SH-SY5Y (cell line): ENCODE results near the gene RPP14.

Experiments
- GATA2 ChIP-seq: IDR thresholded peaks from 2 replicates; pipeline ENCODE4 v1.6.1; 2011; ENCODE audit warnings: mild to moderate bottlenecking, low read depth, low read length
- GATA3 ChIP-seq: IDR thresholded peaks from 2 replicates; pipeline ENCODE4 v1.6.1; 2011; ENCODE audit warnings: low read depth, mild to moderate bottlenecking, low read length, moderate library complexity

Gene RPP14

DNA sequence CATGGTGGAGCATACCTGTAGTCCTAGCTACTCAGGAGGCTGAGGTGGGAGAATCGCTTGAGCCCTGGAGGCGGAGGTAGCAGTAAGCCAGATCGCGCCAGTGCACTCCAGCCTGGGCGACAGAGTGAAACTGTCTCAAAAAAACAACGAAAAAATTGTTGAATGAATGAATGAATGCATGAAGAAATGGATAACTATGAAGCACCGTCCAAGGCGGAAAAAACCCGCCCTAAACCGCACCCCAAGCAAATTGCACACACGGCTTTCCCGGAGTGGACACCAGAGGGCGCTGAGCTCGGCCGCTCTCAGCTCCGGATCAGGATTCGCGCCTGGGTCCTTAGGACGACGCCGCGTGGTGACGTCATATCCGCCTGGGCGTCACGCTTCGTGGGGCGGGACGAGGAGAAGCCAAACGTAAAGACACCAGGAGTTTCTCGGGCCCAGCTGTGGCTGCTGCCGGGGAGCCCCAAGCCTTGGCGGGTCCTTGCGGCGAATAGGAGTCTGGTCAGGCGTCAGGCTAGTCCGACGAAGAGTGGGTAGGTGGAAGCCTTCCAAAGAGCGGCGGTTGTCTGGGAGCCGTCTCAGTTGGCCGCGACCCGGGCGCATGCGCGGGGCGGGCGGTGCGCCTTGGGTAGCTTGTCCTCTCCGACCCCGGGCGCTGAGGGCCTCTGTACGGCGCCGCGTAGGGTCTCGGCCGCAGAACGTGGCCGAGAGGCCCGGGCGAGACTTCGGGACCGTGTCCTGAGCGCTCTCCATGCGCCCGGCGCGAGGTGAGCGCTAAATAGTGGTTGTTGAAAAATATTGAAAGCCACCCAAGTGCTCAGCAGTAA lies at the start of gene RPP14, which contains the start of gene HTD2:
Gene RPP14, plus strand, starts transcription at position 364 of the 830 bp plus-strand sequence. CDS start 4,085 bp downstream, outside the sequence.
Gene HTD2, plus strand, starts transcription at position 639 of the 830 bp plus-strand sequence. CDS start 11,094 bp downstream, outside the sequence.
- TF ChIP-seq GATA2 = no peak
- TF ChIP-seq GATA3 = no peak

DNA sequence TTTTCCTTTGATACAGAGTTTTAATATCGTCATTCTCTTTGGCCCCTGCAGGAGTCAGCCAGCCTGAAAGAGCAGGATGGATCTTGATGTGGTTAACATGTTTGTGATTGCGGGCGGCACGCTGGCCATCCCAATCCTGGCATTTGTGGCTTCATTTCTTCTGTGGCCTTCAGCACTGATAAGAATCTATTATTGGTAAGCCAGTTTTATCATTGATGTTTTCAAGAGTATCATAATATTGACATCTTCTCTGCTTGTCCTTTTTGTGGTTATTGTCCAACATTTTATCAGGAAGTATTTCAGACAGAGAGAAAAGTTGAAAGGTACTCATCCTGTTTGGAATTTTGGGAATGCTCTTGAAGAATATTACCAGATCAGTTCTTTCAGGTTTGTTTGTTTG lies 49.5 kb upstream of the RPP14 start:
- TF ChIP-seq GATA2 = no peak
- TF ChIP-seq GATA3 = no peak

DNA sequence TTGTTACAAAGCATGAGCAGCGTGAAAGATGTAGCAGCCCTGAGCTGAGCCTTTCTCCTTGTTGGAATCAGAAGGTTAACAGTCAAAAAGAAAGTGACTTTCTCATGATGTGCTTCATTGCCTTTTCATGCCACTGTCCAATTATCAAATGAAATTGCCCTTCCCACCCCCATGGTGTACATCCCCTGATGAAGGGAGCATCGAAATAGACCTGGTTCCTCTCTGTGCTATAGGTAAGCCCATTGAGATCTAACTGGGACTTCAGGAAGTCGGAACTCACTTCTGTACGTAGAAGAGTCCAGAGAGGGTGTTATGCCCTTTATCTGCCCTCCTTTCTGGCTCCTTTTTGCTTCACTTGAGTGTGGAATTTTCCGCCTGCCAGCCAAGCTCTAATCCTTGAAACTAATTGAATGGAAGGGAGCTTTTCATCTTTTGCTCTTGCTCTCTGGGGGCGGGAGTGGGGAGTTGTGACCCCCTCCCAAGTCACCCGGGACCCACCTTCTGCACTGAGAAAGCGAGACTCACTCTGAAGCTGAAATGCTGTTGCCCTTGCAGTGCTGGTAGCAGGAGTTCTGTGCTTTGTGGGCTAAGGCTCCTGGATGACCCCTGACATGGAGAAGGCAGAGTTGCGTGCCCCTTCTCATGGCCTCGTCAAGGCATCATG lies 47.5 kb upstream of the RPP14 start:
- no peak for TF ChIP-seq GATA2
- TF ChIP-seq GATA3 = no peak

GRCh38 chr3:58260261-58260731 lies 45.7 kb upstream of the RPP14 start:
- TF ChIP-seq GATA2 (no peak), GATA3 (no peak)

DNA sequence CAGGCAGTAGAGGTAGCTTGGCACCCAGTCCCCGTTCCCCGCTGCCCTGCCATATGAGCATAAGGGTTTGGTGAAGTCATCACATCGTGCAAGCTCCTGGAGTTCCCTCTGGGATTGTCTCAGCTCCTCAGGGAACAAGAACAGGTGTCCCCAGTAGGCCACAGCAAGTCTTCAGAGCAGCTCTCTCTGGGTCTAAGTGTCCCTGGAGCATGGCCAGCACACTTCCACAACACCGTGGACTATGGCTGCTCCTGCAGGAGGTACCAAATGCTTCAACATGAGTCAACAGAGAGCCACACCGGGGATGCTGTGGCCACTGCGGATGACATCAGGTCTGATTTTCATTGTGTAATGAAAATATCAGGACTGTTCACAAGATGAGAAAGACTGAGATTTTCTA lies 45.3 kb upstream of the RPP14 start:
- no peak for TF ChIP-seq GATA3
- no peak for TF ChIP-seq GATA2

DNA sequence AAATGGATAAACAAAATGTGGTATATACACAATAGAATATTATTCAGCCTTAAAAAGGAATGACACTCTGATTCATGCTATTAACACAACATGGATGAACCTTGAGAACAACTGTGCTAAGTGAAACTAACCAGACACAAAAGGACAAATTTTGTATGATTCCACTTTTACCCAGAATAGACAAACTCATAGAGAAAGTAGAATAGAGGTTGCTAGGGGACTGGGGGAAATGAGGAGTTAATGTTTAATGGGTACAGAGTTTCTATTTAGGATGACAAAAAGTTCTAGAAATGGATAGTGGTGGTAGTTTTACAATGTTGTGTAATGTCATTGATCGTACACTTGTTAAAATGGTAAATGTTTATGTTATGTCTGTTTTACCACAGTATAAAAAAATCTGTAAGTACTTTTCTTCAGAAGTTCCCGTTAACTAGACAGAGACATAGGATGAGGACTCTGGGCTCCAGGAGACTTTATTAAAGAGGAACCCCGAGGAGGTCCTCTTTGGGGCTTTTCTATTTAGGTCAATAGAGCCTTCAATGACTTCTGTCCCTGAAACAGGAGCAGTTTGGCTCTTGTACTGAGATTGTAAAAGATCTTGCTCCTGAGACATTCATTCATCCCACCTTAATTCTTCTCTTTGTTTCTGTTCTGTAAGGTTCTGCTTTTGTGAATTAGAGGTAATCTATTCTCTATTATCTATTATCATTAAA lies 43.9 kb upstream of the RPP14 start:
- TF ChIP-seq GATA2 (no peak), GATA3 (no peak)

DNA sequence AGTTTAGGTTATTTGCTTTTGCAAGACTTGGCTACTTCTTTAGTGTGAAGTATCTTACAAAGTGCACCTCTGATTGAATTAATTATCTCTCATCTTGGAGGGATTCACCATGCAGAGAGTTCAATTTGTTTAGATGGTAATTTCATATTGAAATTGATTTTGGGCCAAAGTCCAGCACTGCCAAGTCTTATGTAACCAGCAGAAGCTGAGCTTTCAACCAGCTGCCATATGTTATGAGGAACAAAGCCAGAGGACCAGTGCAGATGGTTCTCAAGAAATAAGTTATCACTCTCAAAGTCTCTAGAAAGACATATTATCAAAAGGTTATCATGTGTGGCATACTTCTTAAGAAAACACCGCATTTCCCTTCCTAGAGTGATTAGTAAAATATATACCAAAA lies 39.5 kb upstream of the RPP14 start:
- TF ChIP-seq GATA2 = no peak
- TF ChIP-seq GATA3 = no peak

- no peak for TF ChIP-seq GATA2
- TF ChIP-seq GATA3 = no peak
Observed at GRCh38 chr3:58269356-58269755, 36.7 kb upstream of the RPP14 start.

- TF ChIP-seq GATA3 (no peak), GATA2 (no peak)
Observed at GRCh38 chr3:58270485-58270884, 35.6 kb upstream of the RPP14 start.

DNA sequence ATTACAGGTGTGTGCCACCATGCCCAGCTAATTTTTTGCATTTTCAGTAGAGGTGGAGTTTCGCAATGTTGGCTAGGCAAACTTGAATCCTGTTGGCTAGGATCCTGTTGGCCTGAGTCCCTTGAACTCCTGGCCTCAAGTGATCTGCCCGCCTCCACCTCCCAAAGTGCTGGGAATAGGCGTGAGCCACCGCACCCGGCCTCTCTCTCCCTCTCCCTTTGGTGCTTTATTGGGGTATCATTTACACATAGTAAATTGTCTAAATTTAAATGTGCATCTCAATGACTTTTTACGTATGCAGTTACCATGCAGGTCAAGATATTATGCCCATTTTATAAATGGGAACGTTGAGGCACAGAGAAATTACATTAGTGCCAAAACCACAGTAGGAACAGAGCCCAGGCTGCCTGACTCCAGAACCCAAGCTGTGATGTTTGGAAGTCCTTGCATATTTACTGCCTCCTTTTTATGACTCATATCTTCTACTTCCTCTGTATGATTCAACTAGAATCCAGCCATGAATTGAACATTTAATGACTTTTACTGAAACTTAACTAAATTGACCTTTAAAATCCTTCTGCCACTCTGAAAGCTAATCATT lies 34.0 kb upstream of the RPP14 start:
- TF ChIP-seq GATA2 (no peak), GATA3 (no peak)

DNA sequence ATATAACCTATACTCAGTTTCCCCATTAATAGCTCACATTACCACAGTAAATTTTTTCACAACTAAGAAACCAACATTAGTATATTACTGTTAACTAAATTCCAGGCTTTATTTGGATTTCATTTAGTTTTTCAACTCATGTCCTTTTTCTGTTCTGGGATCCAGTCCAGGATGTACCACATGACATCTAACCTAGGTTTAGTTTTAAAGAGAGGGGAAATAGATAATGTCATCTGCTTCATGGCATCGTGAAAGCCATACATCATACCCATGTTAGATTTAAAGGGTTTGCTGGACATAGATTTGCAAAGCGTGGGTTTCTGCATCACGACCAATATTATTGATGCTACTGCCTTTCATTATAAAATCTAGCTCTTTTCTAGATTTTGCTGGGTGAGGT lies 33.2 kb upstream of the RPP14 start:
- TF ChIP-seq GATA2 = no peak
- no peak for TF ChIP-seq GATA3

- no peak for TF ChIP-seq GATA2
Observed at GRCh38 chr3:58274027-58274614, 31.9 kb upstream of the RPP14 start.

- TF ChIP-seq GATA3 (no peak), GATA2 (no peak)
Observed at GRCh38 chr3:58281069-58281468, 25.0 kb upstream of the RPP14 start.
